HK-2 (cell line): Measurements from ENCODE around the gene ARSH.
"Not testable (repeated sequence)": the region's sequence is repeated elsewhere in the genome, so short reads cannot be mapped to it uniquely, and the experiment has no call there.

ENCODE experiments used
- DNase-seq: peaks from one replicate; pipeline ENCODE4 v3.0.0-alpha.2; 2018; ENCODE audit not compliant: unreplicated experiment

Gene ARSH

DNA sequence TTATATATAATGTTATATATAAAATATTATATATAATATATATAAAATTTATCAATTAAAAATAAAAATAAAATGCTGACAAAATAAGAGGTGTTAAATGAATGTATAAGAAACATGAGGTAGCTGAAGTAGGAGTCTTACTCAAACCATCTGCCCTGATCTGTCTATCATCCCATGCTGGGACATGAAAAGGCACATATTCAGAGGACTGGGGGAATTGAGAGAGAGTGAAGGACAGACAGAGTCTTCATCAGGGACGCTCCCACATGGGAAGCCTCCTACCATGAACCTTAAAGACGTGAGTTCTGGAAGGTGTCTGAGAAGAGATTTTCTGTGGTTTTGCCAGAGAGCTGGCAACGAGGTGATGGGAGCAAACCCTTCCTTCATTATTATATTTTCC is 30.9 kb downstream of the ARSH start:
- DNase-seq: no peak

- DNase-seq: no peak
Observed at GRCh38 chrX:3044196-3044595, 37.9 kb downstream of the ARSH start.

DNA sequence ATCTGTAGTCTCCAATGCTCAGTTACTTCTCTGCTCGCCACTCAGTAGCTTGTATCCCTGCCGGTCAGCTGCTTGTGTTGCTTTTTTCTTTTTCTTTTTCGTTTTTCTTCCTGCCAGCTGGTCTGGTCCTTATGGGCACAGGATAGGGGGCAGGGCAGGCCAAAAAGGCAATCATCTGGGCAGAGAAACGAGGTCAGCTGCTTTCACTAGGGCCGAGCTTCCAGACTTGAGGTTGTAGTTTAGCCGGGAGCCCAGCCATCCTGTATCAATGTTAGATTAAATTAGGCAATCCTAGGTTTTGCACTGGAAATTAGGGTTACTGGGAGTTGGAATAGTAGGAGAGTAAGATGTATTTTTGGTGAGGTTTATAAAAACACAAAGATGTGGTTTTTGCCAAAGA is 38.3 kb downstream of the ARSH start:
- no peak for DNase-seq

DNA sequence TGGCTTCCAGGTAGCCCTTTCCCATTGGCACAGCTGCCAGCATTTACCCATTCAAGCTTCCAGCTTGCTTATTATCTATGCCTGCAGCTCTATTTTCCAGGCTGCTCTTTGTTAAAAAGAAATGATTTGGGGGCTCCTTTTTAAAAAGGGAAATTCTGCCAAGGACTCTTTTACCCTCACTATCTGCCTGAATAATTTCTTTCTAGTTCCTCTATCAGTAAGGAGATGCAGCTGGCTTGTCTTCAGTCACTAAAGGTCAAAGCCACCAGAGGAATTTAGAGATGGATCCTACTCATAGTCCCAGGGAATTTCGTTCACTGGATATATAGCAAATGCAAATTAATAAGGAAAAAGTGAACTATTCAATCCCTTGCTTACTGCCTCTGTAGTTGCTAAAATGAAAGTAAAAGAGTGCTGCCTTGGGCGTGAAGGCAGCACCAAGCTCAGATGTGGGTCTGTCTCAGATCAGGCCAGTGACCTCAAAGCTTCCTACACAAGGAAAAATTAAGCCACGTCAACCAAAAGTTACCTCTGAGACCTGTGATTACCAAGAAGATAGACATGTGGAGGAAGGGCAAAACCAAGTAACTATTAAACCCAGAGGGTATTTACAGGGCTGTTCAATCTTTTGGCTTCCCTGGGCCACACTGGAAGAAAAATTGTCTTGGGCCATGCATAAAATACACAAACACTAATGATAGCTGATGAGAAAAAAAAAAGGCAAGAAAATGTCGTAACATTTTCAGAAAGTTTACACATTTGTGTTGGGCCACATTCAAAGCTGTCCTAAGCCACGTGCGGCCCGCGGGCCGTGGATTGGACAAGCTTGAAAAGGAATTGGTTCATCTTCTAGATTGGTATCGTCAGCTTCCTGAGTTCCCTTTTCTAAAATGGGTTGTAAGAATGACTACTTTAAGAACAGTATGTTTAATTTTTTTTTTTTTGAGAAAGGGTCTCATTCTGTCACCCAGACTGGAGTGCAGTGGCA is 40.2 kb downstream of the ARSH start:
- DNase-seq: no peak

DNA sequence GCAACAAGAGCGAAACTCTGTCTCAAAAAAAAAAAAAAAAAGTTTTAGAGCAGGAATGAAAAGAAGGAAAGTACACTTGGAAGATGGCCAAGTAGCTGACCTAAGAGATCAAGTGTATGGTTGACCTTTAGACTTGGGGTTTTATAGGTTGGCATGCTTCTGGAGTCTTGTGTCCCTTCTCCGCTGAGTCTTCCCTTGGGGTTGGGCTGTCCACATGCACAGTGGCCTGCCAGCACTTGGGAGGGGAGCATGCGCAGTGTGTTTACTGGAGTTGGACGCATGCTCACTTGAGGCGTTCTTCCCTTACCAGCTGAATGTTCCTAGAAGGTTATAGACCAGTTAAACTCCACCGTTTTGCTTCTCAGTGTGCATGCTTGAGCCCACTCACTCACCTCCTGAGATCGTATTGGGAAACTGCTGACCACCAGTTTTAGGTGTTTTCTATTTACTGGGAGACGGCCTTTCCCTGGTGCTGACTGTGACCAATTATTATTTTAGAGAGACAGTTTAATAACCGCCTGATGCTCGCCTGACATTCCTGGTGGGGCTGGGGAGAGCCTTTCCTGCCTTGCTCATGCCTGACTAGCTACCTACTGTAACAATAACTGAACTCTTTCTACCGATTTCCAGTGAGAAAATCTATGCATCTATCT is 44.3 kb downstream of the ARSH start:
- DNase-seq: not testable (repeated sequence)

- no peak for DNase-seq
Observed at GRCh38 chrX:3052860-3053259, 46.5 kb downstream of the ARSH start.

DNA sequence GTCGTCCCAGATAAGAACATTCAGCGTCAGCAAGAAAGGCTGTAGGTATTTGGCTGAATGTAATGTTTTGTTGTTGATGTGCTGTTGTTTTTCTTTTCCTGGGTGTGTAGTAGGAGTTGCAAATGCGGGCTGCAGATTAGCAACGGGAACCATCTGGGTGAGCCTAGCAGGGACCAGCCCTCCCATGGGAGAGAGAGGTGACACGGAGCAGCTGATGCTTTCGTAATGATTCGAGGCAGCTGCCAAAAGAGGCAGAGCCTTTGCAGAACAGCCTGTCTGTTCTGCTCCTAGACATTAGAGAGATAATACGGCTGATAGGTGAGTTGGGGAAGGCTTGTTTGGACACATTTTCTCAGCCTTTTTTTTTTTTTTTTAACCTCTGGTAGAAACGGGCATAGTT is 60.2 kb downstream of the ARSH start:
- no peak for DNase-seq

GRCh38 chrX:3075959-3076358 is 69.6 kb downstream of the ARSH start:
- DNase-seq: no peak

DNA sequence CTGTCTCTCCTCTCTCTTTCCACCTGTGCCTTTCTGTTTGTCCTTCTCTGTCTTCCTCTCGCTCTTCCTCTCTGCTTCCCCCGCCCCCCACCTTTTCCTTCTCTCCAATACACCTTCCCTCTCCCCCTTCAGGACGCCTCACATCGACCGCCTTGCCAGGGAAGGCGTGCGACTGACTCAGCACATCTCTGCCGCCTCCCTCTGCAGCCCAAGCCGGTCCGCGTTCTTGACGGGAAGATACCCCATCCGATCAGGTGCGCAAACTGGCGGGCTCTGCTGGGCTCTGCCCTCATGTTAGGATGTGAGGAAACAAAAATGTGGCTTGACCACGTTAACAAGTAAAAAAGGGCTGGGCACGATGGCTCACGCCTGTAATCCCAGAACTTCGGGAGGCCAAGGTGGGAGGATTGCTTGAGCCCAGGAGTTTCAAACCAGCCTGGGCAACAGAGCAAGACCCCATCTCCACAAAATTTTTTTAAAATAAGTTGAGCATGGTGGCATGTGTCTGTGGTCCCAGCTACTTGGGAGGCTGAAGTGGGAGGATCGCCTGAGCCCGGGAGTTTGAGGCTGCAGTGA is 70.2 kb downstream of the ARSH start:
- DNase-seq: no peak
